ENCODE data around the gene PDP2.
A peak's percentile ranks its signal among the peaks of the same experiment; 100 is the strongest.

Gene PDP2

GRCh38 chr16:66881014-66881417 is 701 bp downstream of the PDP2 start:
- CTCF ChIA-PET = interaction anchor here (0.8 to 3.3 kb wide), 12 partner anchors 9 to 222 kb away, joined by 3 to 14 read pairs (median 4); no protein-coding TSS in a partner anchor
- peak overlapping the region; percentile 53 to 85 (median 74) for H3K4me3 ChIP-seq (ENCODE audit: control insufficient read depth in 1 of 7, extremely low read depth in 1 of 7, insufficient read depth in 4 of 7, low read depth in 2 of 7, low read length in 6 of 7)
- POLR2A ChIA-PET = no interaction called here
- peaks cover 8 to 21% (median 16%) of the 10 kb centered on the region in 4 experiments for H3K36me3 ChIP-seq (ENCODE audit: control insufficient read depth in 4 of 4, insufficient read depth in 4 of 4, low read length in 3 of 4)
- DNase-seq = peak in 1 of 3 donors; percentile 25
- no peaks in the 10 kb centered on the region for H3K27me3 ChIP-seq (replicated peaks in 2 of 5; ENCODE audit: control insufficient read depth in 4 of 5, insufficient read depth in 5 of 5, low read length in 4 of 5)
- no peak overlapping the region for H3K27ac ChIP-seq (ENCODE audit: insufficient read depth in 1 of 2, low read depth in 1 of 2, low read length in 2 of 2, poor library complexity in 1 of 2, severe bottlenecking in 2 of 2)
- no peaks in the 10 kb centered on the region for H3K9me3 ChIP-seq (ENCODE audit: control extremely low read depth in 1 of 5, control insufficient read depth in 4 of 5, insufficient read depth in 2 of 5, low read depth in 1 of 5, low read length in 4 of 5)
- WGBS (ENCODE audit: insufficient coverage) = 0% methylated on average over 12 of the region's 23 CpGs
- H3K4me1 ChIP-seq (ENCODE audit: control extremely low read depth in 1 of 4, control insufficient read depth in 4 of 4, insufficient read depth in 4 of 4, low read length in 3 of 4) = peaks cover 6 to 35% (median 29%) of the 10 kb centered on the region in 4 experiments

- Histone ChIP-seq H3K36me3 (ENCODE audit: control insufficient read depth in 4 of 4, insufficient read depth in 4 of 4, low read length in 3 of 4) (peaks cover 14 to 25% (median 17%) of the 10 kb centered on the region in 4 experiments), H3K4me3 (ENCODE audit: control insufficient read depth in 1 of 7, extremely low read depth in 1 of 7, insufficient read depth in 4 of 7, low read depth in 2 of 7, low read length in 6 of 7) (peak overlapping the region in 3 of 7 experiments; percentile 45 to 69 (median 45)), H3K27ac (ENCODE audit: insufficient read depth in 1 of 2, low read depth in 1 of 2, low read length in 2 of 2, poor library complexity in 1 of 2, severe bottlenecking in 2 of 2) (no peak overlapping the region), H3K4me1 (ENCODE audit: control extremely low read depth in 1 of 4, control insufficient read depth in 4 of 4, insufficient read depth in 4 of 4, low read length in 3 of 4) (peaks cover 6 to 36% (median 30%) of the 10 kb centered on the region in 4 experiments), H3K27me3 (replicated peaks in 2 of 5; ENCODE audit: control insufficient read depth in 4 of 5, insufficient read depth in 5 of 5, low read length in 4 of 5) (no peaks in the 10 kb centered on the region), H3K9me3 (ENCODE audit: control extremely low read depth in 1 of 5, control insufficient read depth in 4 of 5, insufficient read depth in 2 of 5, low read depth in 1 of 5, low read length in 4 of 5) (no peaks in the 10 kb centered on the region)
- CTCF ChIA-PET = interaction anchor here (1.0 to 3.3 kb wide), 11 partner anchors 9 to 273 kb away, joined by 3 to 14 read pairs (median 4); no protein-coding TSS in a partner anchor
- POLR2A ChIA-PET = no interaction called here
- 100% methylated on average over 1 of the region's 2 CpGs for WGBS (ENCODE audit: insufficient coverage)
- DNase-seq = no peak
These were observed 1.2 kb downstream of the PDP2 start for GRCh38 chr16:66881560-66881959.

- ChIA-PET POLR2A (no interaction called here), CTCF (interaction anchor here (0.6 to 3.3 kb wide), 10 partner anchors 8 to 273 kb away, joined by 3 to 14 read pairs (median 3); no protein-coding TSS in a partner anchor)
- peaks cover 15 to 28% (median 19%) of the 10 kb centered on the region in 4 experiments for H3K36me3 ChIP-seq (ENCODE audit: control insufficient read depth in 4 of 4, insufficient read depth in 4 of 4, low read length in 3 of 4)
- 78% methylated on average over 6 of the region's 8 CpGs for WGBS (ENCODE audit: insufficient coverage)
- peaks cover 6 to 40% (median 31%) of the 10 kb centered on the region in 4 experiments for H3K4me1 ChIP-seq (ENCODE audit: control extremely low read depth in 1 of 4, control insufficient read depth in 4 of 4, insufficient read depth in 4 of 4, low read length in 3 of 4)
- peak in 1 of 3 donors; percentile 26 for DNase-seq
- H3K27me3 ChIP-seq (replicated peaks in 2 of 5; ENCODE audit: control insufficient read depth in 4 of 5, insufficient read depth in 5 of 5, low read length in 4 of 5) = no peaks in the 10 kb centered on the region
- no peak overlapping the region for H3K4me3 ChIP-seq (ENCODE audit: control insufficient read depth in 1 of 7, extremely low read depth in 1 of 7, insufficient read depth in 4 of 7, low read depth in 2 of 7, low read length in 6 of 7)
- no peak overlapping the region for H3K27ac ChIP-seq (ENCODE audit: insufficient read depth in 1 of 2, low read depth in 1 of 2, low read length in 2 of 2, poor library complexity in 1 of 2, severe bottlenecking in 2 of 2)
- H3K9me3 ChIP-seq (ENCODE audit: control extremely low read depth in 1 of 5, control insufficient read depth in 4 of 5, insufficient read depth in 2 of 5, low read depth in 1 of 5, low read length in 4 of 5) = no peaks in the 10 kb centered on the region
These were observed 1.7 kb downstream of the PDP2 start for GRCh38 chr16:66881964-66882508.

- H3K36me3 ChIP-seq (ENCODE audit: control insufficient read depth in 4 of 4, insufficient read depth in 4 of 4, low read length in 3 of 4) = peaks cover 15 to 28% (median 19%) of the 10 kb centered on the region in 4 experiments
- WGBS (ENCODE audit: insufficient coverage) = 100% methylated on average over 1 of the region's 3 CpGs
- H3K4me1 ChIP-seq (ENCODE audit: control extremely low read depth in 1 of 4, control insufficient read depth in 4 of 4, insufficient read depth in 4 of 4, low read length in 3 of 4) = peaks cover 6 to 40% (median 30%) of the 10 kb centered on the region in 4 experiments
- ChIA-PET CTCF (interaction anchor here (0.6 to 3.3 kb wide), 8 partner anchors 10 to 62 kb away, joined by 3 to 14 read pairs (median 4); no protein-coding TSS in a partner anchor), POLR2A (no interaction called here)
- no peak for DNase-seq
- no peaks in the 10 kb centered on the region for H3K9me3 ChIP-seq (ENCODE audit: control extremely low read depth in 1 of 5, control insufficient read depth in 4 of 5, insufficient read depth in 2 of 5, low read depth in 1 of 5, low read length in 4 of 5)
- H3K27ac ChIP-seq (ENCODE audit: insufficient read depth in 1 of 2, low read depth in 1 of 2, low read length in 2 of 2, poor library complexity in 1 of 2, severe bottlenecking in 2 of 2) = no peak overlapping the region
- no peak overlapping the region for H3K4me3 ChIP-seq (ENCODE audit: control insufficient read depth in 1 of 7, extremely low read depth in 1 of 7, insufficient read depth in 4 of 7, low read depth in 2 of 7, low read length in 6 of 7)
- H3K27me3 ChIP-seq (replicated peaks in 2 of 5; ENCODE audit: control insufficient read depth in 4 of 5, insufficient read depth in 5 of 5, low read length in 4 of 5) = no peaks in the 10 kb centered on the region
These were observed 2.4 kb downstream of the PDP2 start for GRCh38 chr16:66882702-66883101.

GRCh38 chr16:66885491-66885890 is 5.2 kb downstream of the PDP2 start:
- no peaks in the 10 kb centered on the region for H3K27me3 ChIP-seq (replicated peaks in 2 of 5; ENCODE audit: control insufficient read depth in 4 of 5, insufficient read depth in 5 of 5, low read length in 4 of 5)
- H3K27ac ChIP-seq (ENCODE audit: insufficient read depth in 1 of 2, low read depth in 1 of 2, low read length in 2 of 2, poor library complexity in 1 of 2, severe bottlenecking in 2 of 2) = no peak overlapping the region
- no peak overlapping the region for H3K4me3 ChIP-seq (ENCODE audit: control insufficient read depth in 1 of 7, extremely low read depth in 1 of 7, insufficient read depth in 4 of 7, low read depth in 2 of 7, low read length in 6 of 7)
- peaks cover 0 to 21% (median 12%) of the 10 kb centered on the region in 4 experiments for H3K4me1 ChIP-seq (ENCODE audit: control extremely low read depth in 1 of 4, control insufficient read depth in 4 of 4, insufficient read depth in 4 of 4, low read length in 3 of 4)
- WGBS (ENCODE audit: insufficient coverage) = 93% methylated on average over 11 of the region's 12 CpGs
- DNase-seq = peak in 1 of 3 donors; percentile 15
- H3K9me3 ChIP-seq (ENCODE audit: control extremely low read depth in 1 of 5, control insufficient read depth in 4 of 5, insufficient read depth in 2 of 5, low read depth in 1 of 5, low read length in 4 of 5) = no peaks in the 10 kb centered on the region
- peaks cover 16 to 28% (median 21%) of the 10 kb centered on the region in 4 experiments for H3K36me3 ChIP-seq (ENCODE audit: control insufficient read depth in 4 of 4, insufficient read depth in 4 of 4, low read length in 3 of 4)
- CTCF ChIA-PET = interaction anchor here (0.6 to 30.6 kb wide), 5 partner anchors 10 to 1117 kb away, joined by 3 to 473 read pairs (median 6); partner anchors contain the start of genes CDH16 and RRAD
- POLR2A ChIA-PET = interaction anchor here (0.6 kb wide), 1 partner anchor 55 kb away, joined by 3 read pairs; no protein-coding TSS in a partner anchor

GRCh38 chr16:66886321-66886720 is 6.0 kb downstream of the PDP2 start:
- H3K27ac ChIP-seq (ENCODE audit: insufficient read depth in 1 of 2, low read depth in 1 of 2, low read length in 2 of 2, poor library complexity in 1 of 2, severe bottlenecking in 2 of 2) = no peak overlapping the region
- no peaks in the 10 kb centered on the region for H3K27me3 ChIP-seq (replicated peaks in 2 of 5; ENCODE audit: control insufficient read depth in 4 of 5, insufficient read depth in 5 of 5, low read length in 4 of 5)
- no CpG with 5 or more reads among the region's 2 CpGs for WGBS (ENCODE audit: insufficient coverage)
- peaks cover 0 to 12% (median 5%) of the 10 kb centered on the region in 4 experiments for H3K4me1 ChIP-seq (ENCODE audit: control extremely low read depth in 1 of 4, control insufficient read depth in 4 of 4, insufficient read depth in 4 of 4, low read length in 3 of 4)
- peaks cover 16 to 28% (median 21%) of the 10 kb centered on the region in 4 experiments for H3K36me3 ChIP-seq (ENCODE audit: control insufficient read depth in 4 of 4, insufficient read depth in 4 of 4, low read length in 3 of 4)
- POLR2A ChIA-PET = no interaction called here
- H3K4me3 ChIP-seq (ENCODE audit: control insufficient read depth in 1 of 7, extremely low read depth in 1 of 7, insufficient read depth in 4 of 7, low read depth in 2 of 7, low read length in 6 of 7) = no peak overlapping the region
- DNase-seq = no peak
- CTCF ChIA-PET = interaction anchor here (0.8 to 30.6 kb wide), 5 partner anchors 9 to 33 kb away, joined by 3 to 473 read pairs (median 6); partner anchors contain the start of genes CDH16 and RRAD
- no peaks in the 10 kb centered on the region for H3K9me3 ChIP-seq (ENCODE audit: control extremely low read depth in 1 of 5, control insufficient read depth in 4 of 5, insufficient read depth in 2 of 5, low read depth in 1 of 5, low read length in 4 of 5)

- POLR2A ChIA-PET = no interaction called here
- no peak for DNase-seq
- Histone ChIP-seq H3K9me3 (ENCODE audit: control extremely low read depth in 1 of 5, control insufficient read depth in 4 of 5, insufficient read depth in 2 of 5, low read depth in 1 of 5, low read length in 4 of 5) (no peaks in the 10 kb centered on the region), H3K4me3 (ENCODE audit: control insufficient read depth in 1 of 7, extremely low read depth in 1 of 7, insufficient read depth in 4 of 7, low read depth in 2 of 7, low read length in 6 of 7) (no peak overlapping the region), H3K27me3 (replicated peaks in 2 of 5; ENCODE audit: control insufficient read depth in 4 of 5, insufficient read depth in 5 of 5, low read length in 4 of 5) (no peaks in the 10 kb centered on the region), H3K36me3 (ENCODE audit: control insufficient read depth in 4 of 4, insufficient read depth in 4 of 4, low read length in 3 of 4) (peaks cover 16 to 28% (median 21%) of the 10 kb centered on the region in 4 experiments), H3K27ac (ENCODE audit: insufficient read depth in 1 of 2, low read depth in 1 of 2, low read length in 2 of 2, poor library complexity in 1 of 2, severe bottlenecking in 2 of 2) (no peak overlapping the region), H3K4me1 (ENCODE audit: control extremely low read depth in 1 of 4, control insufficient read depth in 4 of 4, insufficient read depth in 4 of 4, low read length in 3 of 4) (peaks cover 0 to 6% (median 1%) of the 10 kb centered on the region in 4 experiments)
- no CpG with 5 or more reads among the region's 3 CpGs for WGBS (ENCODE audit: insufficient coverage)
- CTCF ChIA-PET = interaction anchor here (1.5 to 30.6 kb wide), 4 partner anchors 8 to 32 kb away, joined by 5 to 473 read pairs (median 6); partner anchors contain the start of genes CDH16 and RRAD
These were observed 6.6 kb downstream of the PDP2 start for GRCh38 chr16:66886914-66887313.

All from common myeloid progenitor, CD34-positive (primary cell).